WTC11 (cell line): Measurements from ENCODE around the gene ADGRF3.

Experiments
- MYBL2 ChIP-seq: sonication (generic); formaldehyde crosslinking; IDR thresholded peaks from 2 replicates; pipeline ENCODE4 v1.8.1; 2023; ENCODE audit warnings: mild to moderate bottlenecking, moderate library complexity, missing genetic modification reagents
- ZNF416 ChIP-seq: fragments of 250-450 bp; sonication (Bioruptor Pico); IDR thresholded peaks from 2 replicates; pipeline ENCODE4 v1.9.0; 2021; ENCODE audit warnings: mild to moderate bottlenecking, inconsistent platforms
- TF ChIP-seq, protein P1 (sequence below): sonication (generic); formaldehyde crosslinking; IDR thresholded peaks from 2 replicates; pipeline ENCODE4 v1.8.1; 2022; ENCODE audit warnings: low read depth, missing genetic modification reagents, borderline replicate concordance
- TF ChIP-seq, protein P2 (sequence below): sonication (generic); formaldehyde crosslinking; IDR thresholded peaks from 2 replicates; pipeline ENCODE4 v1.8.0; 2022; ENCODE audit warnings: mild to moderate bottlenecking, missing genetic modification reagents
- TF ChIP-seq, protein P3 (sequence below): sonication (generic); formaldehyde crosslinking; IDR thresholded peaks from 2 replicates; pipeline ENCODE4 v1.8.0; 2022; ENCODE audit warnings: mild to moderate bottlenecking, missing genetic modification reagents
- TF ChIP-seq, protein P4 (sequence below): sonication (generic); formaldehyde crosslinking; conservative IDR thresholded peaks from 2 replicates; pipeline ENCODE4 v1.8.1; 2023; ENCODE audit warnings: mild to moderate bottlenecking, low read depth, missing genetic modification reagents, moderate library complexity

DNA sequence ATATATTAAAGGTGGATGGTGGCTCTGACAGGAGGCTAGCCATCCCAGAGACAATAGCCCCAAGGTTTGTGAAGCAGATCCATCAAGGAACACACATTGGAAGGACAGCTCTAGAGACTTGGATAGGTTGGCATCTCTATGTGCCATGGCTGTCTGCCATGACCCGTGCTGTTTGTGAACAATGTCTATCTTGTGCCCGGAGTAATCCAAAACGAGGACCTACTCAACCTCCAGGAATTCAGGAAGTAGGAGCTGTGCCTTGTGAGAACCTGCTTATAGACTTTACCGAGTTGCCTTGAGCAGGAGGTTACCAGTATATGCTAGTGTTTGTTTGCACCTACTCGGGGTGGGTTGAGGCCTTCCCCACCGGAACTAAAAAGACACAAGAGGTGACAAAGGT lies 43.7 kb downstream of the ADGRF3 start:
- TF ChIP-seq, protein P1, sequence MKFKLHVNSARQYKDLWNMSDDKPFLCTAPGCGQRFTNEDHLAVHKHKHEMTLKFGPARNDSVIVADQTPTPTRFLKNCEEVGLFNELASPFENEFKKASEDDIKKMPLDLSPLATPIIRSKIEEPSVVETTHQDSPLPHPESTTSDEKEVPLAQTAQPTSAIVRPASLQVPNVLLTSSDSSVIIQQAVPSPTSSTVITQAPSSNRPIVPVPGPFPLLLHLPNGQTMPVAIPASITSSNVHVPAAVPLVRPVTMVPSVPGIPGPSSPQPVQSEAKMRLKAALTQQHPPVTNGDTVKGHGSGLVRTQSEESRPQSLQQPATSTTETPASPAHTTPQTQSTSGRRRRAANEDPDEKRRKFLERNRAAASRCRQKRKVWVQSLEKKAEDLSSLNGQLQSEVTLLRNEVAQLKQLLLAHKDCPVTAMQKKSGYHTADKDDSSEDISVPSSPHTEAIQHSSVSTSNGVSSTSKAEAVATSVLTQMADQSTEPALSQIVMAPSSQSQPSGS (CRISPR knock-in tag) = no peak
- TF ChIP-seq ZNF416 = no peak
- TF ChIP-seq, protein P2, sequence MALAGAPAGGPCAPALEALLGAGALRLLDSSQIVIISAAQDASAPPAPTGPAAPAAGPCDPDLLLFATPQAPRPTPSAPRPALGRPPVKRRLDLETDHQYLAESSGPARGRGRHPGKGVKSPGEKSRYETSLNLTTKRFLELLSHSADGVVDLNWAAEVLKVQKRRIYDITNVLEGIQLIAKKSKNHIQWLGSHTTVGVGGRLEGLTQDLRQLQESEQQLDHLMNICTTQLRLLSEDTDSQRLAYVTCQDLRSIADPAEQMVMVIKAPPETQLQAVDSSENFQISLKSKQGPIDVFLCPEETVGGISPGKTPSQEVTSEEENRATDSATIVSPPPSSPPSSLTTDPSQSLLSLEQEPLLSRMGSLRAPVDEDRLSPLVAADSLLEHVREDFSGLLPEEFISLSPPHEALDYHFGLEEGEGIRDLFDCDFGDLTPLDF = no peak
- TF ChIP-seq, protein P3, sequence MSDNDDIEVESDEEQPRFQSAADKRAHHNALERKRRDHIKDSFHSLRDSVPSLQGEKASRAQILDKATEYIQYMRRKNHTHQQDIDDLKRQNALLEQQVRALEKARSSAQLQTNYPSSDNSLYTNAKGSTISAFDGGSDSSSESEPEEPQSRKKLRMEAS (CRISPR knock-in tag) = no peak
- TF ChIP-seq, protein P4, sequence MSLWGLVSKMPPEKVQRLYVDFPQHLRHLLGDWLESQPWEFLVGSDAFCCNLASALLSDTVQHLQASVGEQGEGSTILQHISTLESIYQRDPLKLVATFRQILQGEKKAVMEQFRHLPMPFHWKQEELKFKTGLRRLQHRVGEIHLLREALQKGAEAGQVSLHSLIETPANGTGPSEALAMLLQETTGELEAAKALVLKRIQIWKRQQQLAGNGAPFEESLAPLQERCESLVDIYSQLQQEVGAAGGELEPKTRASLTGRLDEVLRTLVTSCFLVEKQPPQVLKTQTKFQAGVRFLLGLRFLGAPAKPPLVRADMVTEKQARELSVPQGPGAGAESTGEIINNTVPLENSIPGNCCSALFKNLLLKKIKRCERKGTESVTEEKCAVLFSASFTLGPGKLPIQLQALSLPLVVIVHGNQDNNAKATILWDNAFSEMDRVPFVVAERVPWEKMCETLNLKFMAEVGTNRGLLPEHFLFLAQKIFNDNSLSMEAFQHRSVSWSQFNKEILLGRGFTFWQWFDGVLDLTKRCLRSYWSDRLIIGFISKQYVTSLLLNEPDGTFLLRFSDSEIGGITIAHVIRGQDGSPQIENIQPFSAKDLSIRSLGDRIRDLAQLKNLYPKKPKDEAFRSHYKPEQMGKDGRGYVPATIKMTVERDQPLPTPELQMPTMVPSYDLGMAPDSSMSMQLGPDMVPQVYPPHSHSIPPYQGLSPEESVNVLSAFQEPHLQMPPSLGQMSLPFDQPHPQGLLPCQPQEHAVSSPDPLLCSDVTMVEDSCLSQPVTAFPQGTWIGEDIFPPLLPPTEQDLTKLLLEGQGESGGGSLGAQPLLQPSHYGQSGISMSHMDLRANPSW (CRISPR knock-in tag) = no peak
- no peak for TF ChIP-seq MYBL2
